Smooth muscle cell (in vitro differentiated cells): ENCODE measurements around the gene PIF1. TPM values are rescaled to one million over a fixed set of nuclear protein-coding genes. Genes with fewer than 3 reads are reported as not detected.

ENCODE experiments used
- DNase-seq: peaks from one replicate; lab custom pipeline; 2025; ENCODE audit not compliant: unreplicated experiment; lab: John Stamatoyannopoulos, UW
- H2AFZ ChIP-seq: fragments of 200-600 bp; sonication (generic); 2 replicates; pipeline ENCODE4 v1.6.0; 2016; ENCODE audit warnings: antibody characterized with exemption, low read depth, mild to moderate bottlenecking
- H3F3A ChIP-seq: fragments of 200-600 bp; sonication (generic); 2 replicates; pipeline ENCODE4 v1.6.0; 2017; ENCODE audit warnings: antibody characterized with exemption, low read depth
- H3K27ac ChIP-seq: fragments of 200-600 bp; sonication (generic); 2 replicates; pipeline ENCODE4 v1.5.1; 2016; ENCODE audit warnings: low read depth, mild to moderate bottlenecking
- H3K27me3 ChIP-seq: fragments of 200-600 bp; sonication (generic); 2 replicates; pipeline ENCODE4 v1.6.1; 2016; ENCODE audit warnings: low read depth, mild to moderate bottlenecking
- H3K36me3 ChIP-seq: fragments of 200-600 bp; sonication (generic); 2 replicates; pipeline ENCODE4 v1.5.1; 2016; ENCODE audit warnings: low read depth
- H3K4me1 ChIP-seq: fragments of 200-600 bp; sonication (generic); 2 replicates; pipeline ENCODE4 v1.5.1; 2016; ENCODE audit warnings: low read depth
- H3K4me2 ChIP-seq: fragments of 200-600 bp; sonication (generic); 2 replicates; pipeline ENCODE4 v1.6.0; 2016; ENCODE audit warnings: mild to moderate bottlenecking
- H3K4me3 ChIP-seq: fragments of 200-600 bp; sonication (generic); 2 replicates; pipeline ENCODE4 v1.5.1; 2016; ENCODE audit warnings: mild to moderate bottlenecking
- H3K79me2 ChIP-seq: fragments of 200-600 bp; sonication (generic); 2 replicates; pipeline ENCODE4 v1.6.0; 2016; ENCODE audit warnings: low read depth, mild to moderate bottlenecking
- H3K9ac ChIP-seq: fragments of 200-600 bp; sonication (generic); 2 replicates; pipeline ENCODE4 v1.6.0; 2016; ENCODE audit warnings: low read depth
- H3K9me3 ChIP-seq: fragments of 200-600 bp; sonication (generic); replicated peaks from 2 replicates; pipeline ENCODE4 v1.5.1; 2016; ENCODE audit warnings: low read depth
- H4K20me1 ChIP-seq: fragments of 200-600 bp; sonication (generic); 2 replicates; pipeline ENCODE4 v1.6.0; 2016; ENCODE audit warnings: low read depth
- WGBS: methylation state at CpG from one replicate; pipeline ENCODE4 v1.1.7; 2016; ENCODE audit warnings: low lambda C conversion rate; 5-methylcytosine and 5-hydroxymethylcytosine counted together
- polyA plus RNA-seq: library from polyadenylated mRNA; unstranded; fragments of >200 nt; fragmentation: Nextera tagmentation; extraction: Ambion mirVana; gene quantifications from 2 replicates; pipeline ENCODE4 v1.2.1, GENCODE V29; 2016
- total RNA-seq: library from RNA; depleted of rRNA; stranded (reverse); fragments of >200 nt; gene quantifications from 2 replicates; pipeline ENCODE4 v1.2.3, GENCODE V29; 2014
- TF ChIP-seq, protein P1 (sequence below): fragments of 200-600 bp; sonication (generic); IDR thresholded peaks from 2 replicates; pipeline ENCODE4 v1.5.1; 2017; ENCODE audit warnings: borderline replicate concordance, mild to moderate bottlenecking, antibody characterized with exemption; ENCODE audit not compliant: insufficient read depth, poor library complexity, severe bottlenecking

PIF1 gene
- total and polyA plus RNA-seq, 2 experiments from 2014 or later, result 1.5 to 1.6 TPM

- H3K9ac ChIP-seq, result peak overlapping the region; percentile 18
- no peak for DNase-seq
- peaks cover 50% of the 10 kb centered on the region for H3K79me2 ChIP-seq
- 82% methylated on average over 4 of the region's 4 CpGs for WGBS
- H3F3A ChIP-seq, result peaks cover 21% of the 10 kb centered on the region
- TF ChIP-seq, protein P1, sequence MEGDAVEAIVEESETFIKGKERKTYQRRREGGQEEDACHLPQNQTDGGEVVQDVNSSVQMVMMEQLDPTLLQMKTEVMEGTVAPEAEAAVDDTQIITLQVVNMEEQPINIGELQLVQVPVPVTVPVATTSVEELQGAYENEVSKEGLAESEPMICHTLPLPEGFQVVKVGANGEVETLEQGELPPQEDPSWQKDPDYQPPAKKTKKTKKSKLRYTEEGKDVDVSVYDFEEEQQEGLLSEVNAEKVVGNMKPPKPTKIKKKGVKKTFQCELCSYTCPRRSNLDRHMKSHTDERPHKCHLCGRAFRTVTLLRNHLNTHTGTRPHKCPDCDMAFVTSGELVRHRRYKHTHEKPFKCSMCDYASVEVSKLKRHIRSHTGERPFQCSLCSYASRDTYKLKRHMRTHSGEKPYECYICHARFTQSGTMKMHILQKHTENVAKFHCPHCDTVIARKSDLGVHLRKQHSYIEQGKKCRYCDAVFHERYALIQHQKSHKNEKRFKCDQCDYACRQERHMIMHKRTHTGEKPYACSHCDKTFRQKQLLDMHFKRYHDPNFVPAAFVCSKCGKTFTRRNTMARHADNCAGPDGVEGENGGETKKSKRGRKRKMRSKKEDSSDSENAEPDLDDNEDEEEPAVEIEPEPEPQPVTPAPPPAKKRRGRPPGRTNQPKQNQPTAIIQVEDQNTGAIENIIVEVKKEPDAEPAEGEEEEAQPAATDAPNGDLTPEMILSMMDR, result no peak
- H3K4me2 ChIP-seq, result peak overlapping the region; percentile 52
- H3K9me3 ChIP-seq, result no peaks in the 10 kb centered on the region
- H3K4me3 ChIP-seq, result no peak overlapping the region
- no peaks in the 10 kb centered on the region for H3K27me3 ChIP-seq
- peaks cover 14% of the 10 kb centered on the region for H3K4me1 ChIP-seq
- peaks cover 57% of the 10 kb centered on the region for H4K20me1 ChIP-seq
- no peaks in the 10 kb centered on the region for H3K36me3 ChIP-seq
- peak overlapping the region; percentile 65 for H3K27ac ChIP-seq
- no peak overlapping the region for H2AFZ ChIP-seq
Observed at GRCh38 chr15:64850778-64851502, 25.5 kb upstream of the PIF1 start.

GRCh38 chr15:64847876-64848716 is 22.6 kb upstream of the PIF1 start:
- peaks cover 80% of the 10 kb centered on the region for H4K20me1 ChIP-seq
- no peak overlapping the region for H3K4me2 ChIP-seq
- H2AFZ ChIP-seq, result no peak overlapping the region
- H3K79me2 ChIP-seq, result peaks cover 70% of the 10 kb centered on the region
- no peak overlapping the region for H3K4me3 ChIP-seq
- H3K9ac ChIP-seq, result no peak overlapping the region
- no peaks in the 10 kb centered on the region for H3K9me3 ChIP-seq
- TF ChIP-seq, protein P1, result no peak
- WGBS, result 93% methylated on average over 8 of the region's 8 CpGs
- no peaks in the 10 kb centered on the region for H3K36me3 ChIP-seq
- H3K27ac ChIP-seq, result no peak overlapping the region
- no peaks in the 10 kb centered on the region for H3K27me3 ChIP-seq
- peaks cover 18% of the 10 kb centered on the region for H3F3A ChIP-seq
- peaks cover 36% of the 10 kb centered on the region for H3K4me1 ChIP-seq
- DNase-seq, result no peak

- DNase-seq, result no peak
- Histone ChIP-seq H3K27ac (no peak overlapping the region), H3K36me3 (no peaks in the 10 kb centered on the region), H3K9me3 (no peaks in the 10 kb centered on the region), H3K4me1 (peaks cover 42% of the 10 kb centered on the region), H3K27me3 (no peaks in the 10 kb centered on the region), H3K9ac (no peak overlapping the region), H2AFZ (no peak overlapping the region), H3K4me3 (no peak overlapping the region), H3F3A (peaks cover 18% of the 10 kb centered on the region), H3K79me2 (peaks cover 70% of the 10 kb centered on the region), H4K20me1 (peaks cover 86% of the 10 kb centered on the region), H3K4me2 (no peak overlapping the region)
- WGBS, result 96% methylated on average over 3 of the region's 3 CpGs
- TF ChIP-seq, protein P1, result no peak
Observed at GRCh38 chr15:64847448-64847847, 22.0 kb upstream of the PIF1 start.
